Mononuclear cell (primary cell): ENCODE measurements around the gene CDKAL1. TPM values are rescaled to one million over a fixed set of nuclear protein-coding genes. Genes with fewer than 3 reads are reported as not detected.

Experiments
- H3K27me3 ChIP-seq: 2 replicates; pipeline ENCODE4 v1.6.0; 2011; ENCODE audit warnings: low read length, control low read depth; ENCODE audit not compliant: insufficient read depth
- H3K4me1 ChIP-seq: 2 replicates; pipeline ENCODE4 v1.5.1; 2011; ENCODE audit warnings: mild to moderate bottlenecking, low read length, control low read depth; ENCODE audit not compliant: insufficient read depth
- H3K4me3 ChIP-seq: 2 replicates; pipeline ENCODE4 v1.5.1; 2011; ENCODE audit warnings: mild to moderate bottlenecking, low read length, moderate library complexity
- H3K9me3 ChIP-seq: 2 replicates; pipeline ENCODE4 v1.5.1; 2011; ENCODE audit warnings: low read depth, mild to moderate bottlenecking, control low read depth, low read length
- total RNA-seq: library from RNA; depleted of rRNA; stranded (reverse); fragments of >200 nt; gene quantifications from one replicate; pipeline ENCODE4 v1.2.3, GENCODE V29; 2012

The CDKAL1 gene
- total RNA-seq, 1 donor, result 26.6 TPM

- no peaks in the 10 kb centered on the region for H3K9me3 ChIP-seq
- H3K4me1 ChIP-seq, result no peaks in the 10 kb centered on the region
- no peak overlapping the region for H3K4me3 ChIP-seq
- H3K27me3 ChIP-seq, result no peaks in the 10 kb centered on the region
Observed at GRCh38 chr6:21019614-21020013, 485.4 kb downstream of the CDKAL1 start.

DNA sequence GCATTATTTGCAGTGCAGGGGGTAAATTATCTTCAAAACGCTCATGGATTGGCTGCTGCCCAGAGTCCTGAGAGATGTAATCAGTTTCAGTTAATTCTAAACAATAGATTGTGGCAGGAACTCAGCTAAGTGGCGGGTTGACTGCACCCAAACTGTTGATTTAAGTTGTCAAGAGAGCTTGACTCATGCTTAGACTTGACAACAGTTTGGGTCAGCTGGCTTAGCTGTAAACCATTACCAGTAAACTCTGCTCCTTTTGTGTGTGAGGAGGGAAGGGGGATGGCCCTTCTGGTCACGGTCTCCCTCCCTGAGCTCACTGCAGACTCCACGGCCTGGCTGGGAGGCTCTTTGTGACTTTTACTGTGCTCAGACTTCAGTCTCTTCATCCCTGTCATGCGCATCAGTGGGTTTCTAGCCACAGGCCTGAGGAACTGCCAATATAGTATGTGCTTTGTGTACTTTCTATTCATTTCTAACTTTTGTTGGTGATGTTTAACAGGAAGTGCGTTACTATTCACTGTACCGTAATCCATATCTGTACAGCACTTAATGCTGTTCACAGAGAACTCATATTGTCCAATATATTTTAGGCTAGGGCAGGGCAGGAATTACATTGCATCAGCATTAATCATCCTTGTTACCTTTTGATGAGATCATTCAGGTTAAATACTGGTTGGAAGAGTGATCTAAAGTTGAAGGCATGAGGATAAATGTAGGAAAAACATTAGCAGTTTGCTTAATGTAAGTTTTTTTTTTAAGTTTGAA lies 488.3 kb downstream of the CDKAL1 start:
- Histone ChIP-seq H3K4me3 (no peak overlapping the region), H3K27me3 (no peaks in the 10 kb centered on the region), H3K4me1 (no peaks in the 10 kb centered on the region), H3K9me3 (no peaks in the 10 kb centered on the region)

GRCh38 chr6:21023210-21023609 lies 489.0 kb downstream of the CDKAL1 start:
- Histone ChIP-seq H3K4me1 (no peaks in the 10 kb centered on the region), H3K9me3 (no peaks in the 10 kb centered on the region), H3K4me3 (no peak overlapping the region), H3K27me3 (no peaks in the 10 kb centered on the region)

GRCh38 chr6:21024616-21025015 lies 490.4 kb downstream of the CDKAL1 start:
- Histone ChIP-seq H3K4me3 (no peak overlapping the region), H3K27me3 (no peaks in the 10 kb centered on the region), H3K4me1 (no peaks in the 10 kb centered on the region), H3K9me3 (no peaks in the 10 kb centered on the region)

DNA sequence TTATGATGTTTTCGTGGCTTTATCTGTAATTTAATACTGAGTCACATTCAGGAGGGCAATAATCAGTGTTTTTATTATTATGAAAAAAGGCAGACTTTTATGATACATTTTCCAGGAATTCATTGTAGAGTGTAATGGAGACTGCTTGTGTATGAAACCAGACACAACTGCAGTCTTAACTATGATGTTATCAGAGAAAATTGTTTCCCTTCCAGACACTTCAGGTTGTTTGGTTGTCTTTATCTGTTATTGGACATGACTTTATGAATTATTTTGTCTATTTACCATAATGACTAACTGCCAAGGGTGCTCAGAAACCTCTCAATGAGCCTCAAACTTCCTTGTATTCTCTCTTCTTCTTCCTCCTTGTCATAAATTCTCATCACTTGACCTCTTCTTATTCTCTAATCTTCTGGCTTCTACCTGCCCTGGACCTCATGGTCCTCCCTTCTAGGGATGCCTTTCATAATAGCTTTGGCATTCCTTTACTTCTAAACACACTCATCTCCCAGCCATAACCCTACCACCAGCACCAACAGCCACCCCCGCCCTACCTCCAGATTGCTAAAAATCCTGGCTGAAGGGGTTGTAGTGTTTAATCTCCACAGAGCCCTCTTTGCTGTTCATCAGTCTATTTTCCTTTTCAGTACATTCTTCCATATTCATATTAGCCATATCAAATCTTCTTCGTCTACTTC lies 492.5 kb downstream of the CDKAL1 start:
- H3K4me3 ChIP-seq, result no peak overlapping the region
- H3K9me3 ChIP-seq, result no peaks in the 10 kb centered on the region
- no peaks in the 10 kb centered on the region for H3K4me1 ChIP-seq
- H3K27me3 ChIP-seq, result no peaks in the 10 kb centered on the region

DNA sequence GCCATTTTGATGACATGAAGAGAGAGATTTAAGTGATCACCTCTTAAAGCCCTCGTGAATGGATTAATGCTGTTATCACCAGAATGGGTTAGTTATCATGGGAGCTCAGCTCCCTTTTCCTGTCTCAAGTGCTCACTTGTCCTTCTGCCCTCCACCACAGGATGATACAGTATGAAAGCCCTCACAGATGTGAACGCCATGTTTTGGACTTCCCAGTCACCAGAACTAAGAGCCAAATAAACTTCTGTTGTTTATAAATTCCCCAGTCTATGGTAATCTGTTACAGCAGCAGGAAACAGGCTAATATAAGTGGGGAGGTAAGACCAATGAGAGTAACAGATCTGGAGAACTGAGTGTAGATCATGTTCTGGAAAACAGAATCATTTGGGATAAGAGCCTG lies 493.2 kb downstream of the CDKAL1 start:
- Histone ChIP-seq H3K9me3 (no peaks in the 10 kb centered on the region), H3K4me1 (no peaks in the 10 kb centered on the region), H3K4me3 (no peak overlapping the region), H3K27me3 (no peaks in the 10 kb centered on the region)

DNA sequence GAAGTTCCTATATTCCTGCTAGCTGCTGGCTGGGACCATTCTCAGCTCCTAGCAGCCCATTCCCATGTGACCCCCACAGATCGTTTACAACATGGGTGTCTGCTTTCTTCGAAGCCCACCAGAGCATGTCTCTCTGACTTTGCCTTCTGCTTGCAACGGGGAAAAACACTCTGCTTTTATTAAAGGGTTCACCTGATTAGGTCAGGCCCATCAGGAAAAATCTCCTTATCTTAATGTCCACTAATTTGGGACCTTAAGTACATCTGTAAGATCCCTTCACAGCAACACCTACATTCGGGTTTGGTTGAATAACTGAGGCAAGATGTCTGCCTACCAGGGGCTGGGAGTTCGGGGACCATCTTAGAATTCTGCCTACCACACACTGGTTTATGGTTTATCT lies 496.9 kb downstream of the CDKAL1 start:
- H3K27me3 ChIP-seq, result no peaks in the 10 kb centered on the region
- H3K4me1 ChIP-seq, result no peaks in the 10 kb centered on the region
- H3K9me3 ChIP-seq, result no peaks in the 10 kb centered on the region
- no peak overlapping the region for H3K4me3 ChIP-seq

GRCh38 chr6:21033084-21033483 lies 498.8 kb downstream of the CDKAL1 start:
- no peak overlapping the region for H3K4me3 ChIP-seq
- no peaks in the 10 kb centered on the region for H3K4me1 ChIP-seq
- no peaks in the 10 kb centered on the region for H3K27me3 ChIP-seq
- H3K9me3 ChIP-seq, result no peaks in the 10 kb centered on the region

DNA sequence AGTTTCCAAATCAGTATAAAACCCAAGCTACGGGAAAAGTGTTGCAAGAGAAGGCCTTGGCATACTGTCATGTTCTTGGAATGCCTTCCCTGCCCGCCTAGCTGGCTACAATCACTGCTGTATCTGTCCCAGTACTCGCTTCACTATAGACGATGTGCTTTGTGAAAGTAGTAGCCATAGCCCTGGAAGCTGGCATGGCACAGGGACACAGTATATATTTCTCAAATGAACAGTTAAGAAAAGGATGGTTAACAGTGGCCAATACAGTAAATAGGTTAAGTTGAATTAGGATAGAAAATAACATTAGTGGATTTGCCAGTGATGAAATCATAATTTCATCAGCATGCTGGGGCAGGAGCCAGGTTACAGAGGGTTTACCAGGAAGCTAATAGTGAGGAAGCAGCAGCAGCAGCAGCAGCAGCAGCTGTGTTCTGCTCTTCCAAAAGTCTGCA lies 499.3 kb downstream of the CDKAL1 start:
- H3K27me3 ChIP-seq, result no peaks in the 10 kb centered on the region
- H3K9me3 ChIP-seq, result no peaks in the 10 kb centered on the region
- H3K4me1 ChIP-seq, result no peaks in the 10 kb centered on the region
- H3K4me3 ChIP-seq, result no peak overlapping the region

DNA sequence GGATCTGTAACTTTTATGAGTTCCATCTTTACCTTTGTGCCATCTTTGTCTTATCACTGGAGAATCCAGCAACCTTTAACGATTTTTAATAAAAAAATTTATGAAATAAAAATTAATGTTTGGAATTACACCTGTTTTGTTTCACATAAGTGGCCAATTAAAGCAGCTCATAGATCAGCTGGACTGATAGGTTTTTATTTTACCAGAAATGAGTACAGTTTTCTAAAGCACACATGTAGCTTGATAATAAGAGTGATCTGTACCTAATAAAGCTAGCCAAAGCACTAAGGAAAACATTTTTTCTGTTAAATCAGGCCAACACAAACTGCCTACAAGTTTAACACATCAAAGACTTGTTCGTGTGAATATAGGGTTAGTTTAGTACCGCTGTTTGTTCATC lies 500.1 kb downstream of the CDKAL1 start:
- no peaks in the 10 kb centered on the region for H3K4me1 ChIP-seq
- H3K27me3 ChIP-seq, result no peaks in the 10 kb centered on the region
- H3K4me3 ChIP-seq, result no peak overlapping the region

GRCh38 chr6:21037453-21037852 lies 503.2 kb downstream of the CDKAL1 start:
- Histone ChIP-seq H3K9me3 (no peaks in the 10 kb centered on the region), H3K27me3 (no peaks in the 10 kb centered on the region), H3K4me1 (no peaks in the 10 kb centered on the region), H3K4me3 (no peak overlapping the region)

More for the DNA sequence above, 500.1 kb downstream of the CDKAL1 start:
- no peaks in the 10 kb centered on the region for H3K9me3 ChIP-seq

DNA sequence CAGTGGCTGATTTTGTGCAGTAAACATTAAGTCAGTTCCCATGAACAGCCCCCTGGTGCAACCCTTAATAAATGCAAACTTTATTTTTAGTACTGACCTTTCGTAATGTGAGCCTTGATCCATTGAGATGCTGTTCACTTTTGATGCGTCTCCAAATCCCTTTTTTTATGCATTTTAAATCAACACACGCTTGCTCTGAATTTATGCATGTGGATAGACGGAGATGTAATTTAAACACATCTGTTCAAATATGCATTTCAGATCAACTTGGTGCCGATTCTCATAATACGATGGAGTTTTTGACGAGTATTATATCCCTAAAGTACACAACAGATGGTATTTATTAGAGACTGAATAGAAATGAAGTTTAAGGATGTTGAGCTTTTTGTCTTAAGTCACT lies 505.7 kb downstream of the CDKAL1 start:
- no peaks in the 10 kb centered on the region for H3K9me3 ChIP-seq
- no peak overlapping the region for H3K4me3 ChIP-seq
- no peaks in the 10 kb centered on the region for H3K4me1 ChIP-seq
- no peaks in the 10 kb centered on the region for H3K27me3 ChIP-seq

- Histone ChIP-seq H3K27me3 (no peaks in the 10 kb centered on the region), H3K9me3 (no peaks in the 10 kb centered on the region), H3K4me3 (no peak overlapping the region), H3K4me1 (no peaks in the 10 kb centered on the region)
Observed at GRCh38 chr6:21045135-21045700, 511.0 kb downstream of the CDKAL1 start.

DNA sequence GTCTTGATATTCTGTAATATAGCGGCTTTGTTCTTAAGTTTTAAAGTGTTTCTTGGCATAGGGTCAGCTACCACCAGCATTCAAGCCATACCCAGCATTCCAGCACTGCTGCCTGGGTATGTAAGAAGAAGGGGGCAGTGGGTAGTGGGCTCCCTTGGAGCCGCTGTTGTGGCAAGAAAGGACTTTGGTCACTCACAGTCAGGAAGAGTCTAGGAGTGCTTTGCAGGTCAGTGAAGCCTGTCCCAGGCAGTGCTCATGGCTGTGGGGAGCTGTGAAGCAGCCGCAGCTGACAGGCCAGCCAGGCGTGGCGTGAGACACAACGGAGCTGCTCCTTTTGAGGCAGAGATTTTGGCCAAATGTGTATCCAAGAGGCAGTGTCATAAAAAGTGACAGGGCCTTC lies 512.0 kb downstream of the CDKAL1 start:
- no peaks in the 10 kb centered on the region for H3K4me1 ChIP-seq
- no peaks in the 10 kb centered on the region for H3K9me3 ChIP-seq
- H3K4me3 ChIP-seq, result no peak overlapping the region

GRCh38 chr6:21048047-21048446 lies 513.8 kb downstream of the CDKAL1 start:
- H3K9me3 ChIP-seq, result no peaks in the 10 kb centered on the region
- H3K27me3 ChIP-seq, result no peaks in the 10 kb centered on the region
- H3K4me3 ChIP-seq, result no peak overlapping the region
- H3K4me1 ChIP-seq, result no peaks in the 10 kb centered on the region

More for the DNA sequence above, 512.0 kb downstream of the CDKAL1 start:
- H3K27me3 ChIP-seq, result no peaks in the 10 kb centered on the region
